Stimulated activated CD4-positive, alpha-beta T cell treated with anti-CD3 and anti-CD28 coated beads, Interleukin-1b, Interleukin-23, amount 100 ng/mL, for 24 hours (primary cell): ENCODE measurements around the gene RNF220.
"Not testable (repeated sequence)": the region's sequence is repeated elsewhere in the genome, so short reads cannot be mapped to it uniquely, and the experiment has no call there.

ENCODE experiments used
- DNase-seq, 4 experiments: peaks; one replicate each; pipeline ENCODE4 v3.0.0-alpha.2; 2020; ENCODE audit warnings: low read depth in 4 of 4, low spot score in 1 of 4

Gene RNF220

DNA sequence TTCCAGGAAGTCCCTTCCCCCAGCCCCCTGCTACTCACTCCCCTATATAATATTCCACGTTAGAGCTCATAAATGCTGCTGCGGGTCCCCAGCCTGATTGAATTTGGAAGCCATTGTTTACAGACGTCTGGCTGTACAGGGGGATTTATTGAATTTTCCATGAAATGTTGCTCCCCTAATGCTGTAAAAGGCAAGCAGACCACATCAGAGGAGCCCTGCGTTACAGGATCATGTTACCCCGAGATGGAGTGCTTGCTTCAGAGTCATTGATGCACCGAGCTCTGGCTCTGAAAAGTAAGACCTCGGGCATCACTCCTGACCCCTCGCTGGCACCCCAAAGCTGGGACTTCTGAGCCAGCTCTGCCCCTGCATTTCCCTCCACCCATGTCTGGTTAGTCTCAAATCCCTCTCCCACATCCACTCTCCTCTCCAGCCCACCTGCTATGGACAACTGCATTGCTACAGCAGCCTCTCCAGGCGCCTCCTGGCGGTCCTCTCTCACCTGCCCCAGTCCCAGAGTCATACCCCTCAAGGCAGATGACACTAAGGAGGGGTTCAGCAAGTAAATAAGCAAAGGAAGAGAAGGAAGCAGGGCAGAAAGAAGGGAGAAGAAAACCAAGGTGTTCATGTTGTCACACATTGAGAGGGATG is 141.5 kb downstream of the RNF220 start:
- DNase-seq, result no peak

DNA sequence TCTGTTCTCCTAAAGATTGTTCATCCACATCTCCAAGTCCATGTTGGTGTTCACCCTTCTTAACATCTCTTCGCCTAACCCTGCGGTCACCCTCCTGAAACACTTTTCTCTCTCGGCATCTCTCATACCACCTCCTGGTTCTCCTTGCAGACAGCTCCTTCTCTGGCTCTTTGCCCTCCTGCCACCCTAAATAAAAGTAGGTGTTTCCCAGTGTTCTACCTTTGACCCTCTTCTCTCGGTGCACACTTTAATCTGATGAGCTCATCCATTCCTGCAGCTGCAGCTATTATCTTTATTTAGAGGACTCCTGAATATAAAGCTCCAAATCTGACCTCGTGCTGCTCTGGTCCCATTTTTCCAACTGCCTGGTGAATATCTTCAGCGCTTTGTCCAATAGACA is 142.3 kb downstream of the RNF220 start:
- no peak for DNase-seq

DNA sequence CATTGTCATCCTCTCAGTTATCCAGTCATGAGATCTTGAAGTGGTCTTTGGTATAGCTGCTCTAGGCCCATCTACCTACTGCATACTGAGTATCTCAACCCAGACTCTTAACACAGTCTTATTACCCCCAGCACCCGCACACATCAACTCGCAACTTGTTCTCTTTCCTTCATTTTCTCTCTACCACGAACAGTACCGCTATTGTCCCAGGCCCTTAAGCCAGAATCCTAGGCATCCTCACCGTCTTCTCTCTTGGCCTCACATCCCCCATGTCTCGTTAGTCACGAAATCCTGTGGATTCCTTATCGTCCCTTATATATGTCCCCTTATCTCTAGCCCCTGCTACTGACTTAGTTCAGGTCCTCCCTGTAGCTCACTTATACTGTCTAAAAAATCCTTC is 142.8 kb downstream of the RNF220 start:
- no peak for DNase-seq

DNA sequence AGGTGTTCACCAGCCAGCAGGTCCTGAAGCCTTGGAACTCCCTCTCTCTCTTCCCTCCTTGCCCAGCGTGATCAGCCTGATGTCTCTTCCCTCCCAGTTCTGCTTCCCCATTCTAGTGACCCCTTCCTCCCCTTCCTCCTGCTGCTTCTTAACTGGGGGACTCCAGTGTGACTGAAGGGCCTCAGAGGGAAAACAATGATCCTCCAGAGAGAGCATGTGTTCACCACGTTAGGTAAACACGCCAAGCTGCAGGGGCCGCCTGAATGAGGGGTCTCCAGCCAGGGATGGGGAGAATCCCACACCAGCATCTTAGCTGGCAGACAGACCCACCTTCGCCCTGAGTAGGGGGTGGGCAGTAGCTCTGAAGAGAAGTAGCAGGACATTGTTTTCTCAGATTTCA is 144.5 kb downstream of the RNF220 start:
- DNase-seq, result no peak

DNA sequence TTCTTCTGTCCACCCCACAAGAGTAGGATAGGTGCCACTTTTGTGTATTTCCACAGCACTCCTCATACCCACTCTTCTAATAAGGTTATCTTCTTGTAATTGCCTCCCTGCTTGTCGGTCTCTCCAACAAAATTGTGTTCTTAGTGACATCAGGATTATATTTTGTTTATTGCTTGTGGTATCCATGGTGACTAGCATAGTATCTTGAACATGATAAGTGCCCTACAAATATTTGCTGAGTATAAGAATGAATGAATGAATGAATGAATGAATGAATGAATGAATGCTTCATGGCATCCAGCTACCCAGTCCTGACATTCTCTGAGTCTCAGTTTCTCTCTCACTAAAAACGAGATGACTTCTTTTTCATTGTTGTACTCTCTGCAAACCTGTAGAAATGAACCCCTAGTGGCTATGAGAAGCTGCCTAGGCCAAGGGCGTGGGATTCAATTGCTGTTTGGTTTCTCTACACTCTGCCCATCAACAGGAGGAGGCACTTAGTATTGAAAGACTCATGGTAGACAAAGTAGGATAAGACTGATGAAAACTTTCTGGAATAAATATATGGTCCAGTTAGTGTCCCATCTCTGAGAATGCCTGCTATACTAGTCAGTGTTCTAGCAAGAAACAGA is 148.2 kb downstream of the RNF220 start:
- DNase-seq, result no peak

DNA sequence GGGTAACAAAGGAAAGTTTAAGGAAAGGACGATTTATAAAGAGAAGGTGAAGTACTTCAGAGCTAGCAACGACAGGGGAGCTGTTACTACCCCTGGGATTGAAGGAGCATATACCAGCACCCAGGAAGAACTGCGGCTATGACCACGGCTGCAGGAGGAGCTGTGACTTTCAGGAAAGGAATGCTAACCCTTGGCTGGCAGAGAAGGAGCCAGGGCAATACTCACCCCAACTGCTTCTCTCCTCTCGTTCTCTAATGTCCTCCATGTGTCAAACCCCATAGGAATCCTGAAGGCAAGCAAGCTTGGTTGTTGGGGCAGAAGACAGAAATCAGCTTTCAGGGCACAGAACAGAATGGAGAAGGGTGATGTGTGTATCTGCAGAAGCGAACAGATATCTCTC is 148.7 kb downstream of the RNF220 start:
- DNase-seq, result no peak

DNA sequence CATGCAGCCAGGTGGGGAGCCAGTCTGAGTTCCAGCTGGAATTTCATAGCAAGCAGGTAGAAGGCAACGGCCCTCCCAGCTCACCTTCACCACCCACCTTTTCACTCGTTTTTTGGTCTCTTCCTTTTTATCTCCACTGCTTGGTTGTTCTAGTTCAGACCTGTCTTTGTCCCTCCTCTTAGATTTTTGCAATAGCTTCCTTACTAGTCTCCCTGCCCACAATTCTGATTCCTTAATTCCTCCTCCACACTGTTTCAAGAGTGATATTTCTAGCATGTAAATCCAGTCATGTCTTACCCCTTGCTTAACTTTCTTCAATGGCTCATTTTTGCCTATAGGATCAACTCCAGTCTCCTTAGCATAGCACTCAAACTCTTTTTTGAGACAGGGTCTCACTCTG is 149.7 kb downstream of the RNF220 start:
- DNase-seq, result no peak

DNA sequence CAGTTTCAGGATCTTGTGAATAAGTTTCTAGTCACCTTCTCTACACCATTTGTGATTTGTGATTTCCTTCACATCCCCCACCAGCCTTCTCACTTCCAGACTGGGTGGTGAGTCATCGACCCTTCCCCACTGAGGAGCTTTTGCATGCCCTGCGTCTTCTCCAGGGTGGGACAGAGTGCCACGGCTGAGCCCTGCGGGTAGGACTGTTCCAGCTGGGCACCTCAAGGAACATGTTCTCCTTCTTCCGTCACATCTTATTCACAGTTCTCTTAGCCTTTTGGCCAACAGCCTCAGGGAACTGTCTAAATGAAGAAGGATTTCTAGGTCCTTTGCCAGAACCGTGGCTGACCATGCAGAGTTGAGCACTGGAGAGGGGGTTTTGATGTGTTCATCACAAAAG is 152.7 kb downstream of the RNF220 start:
- no peak for DNase-seq

DNA sequence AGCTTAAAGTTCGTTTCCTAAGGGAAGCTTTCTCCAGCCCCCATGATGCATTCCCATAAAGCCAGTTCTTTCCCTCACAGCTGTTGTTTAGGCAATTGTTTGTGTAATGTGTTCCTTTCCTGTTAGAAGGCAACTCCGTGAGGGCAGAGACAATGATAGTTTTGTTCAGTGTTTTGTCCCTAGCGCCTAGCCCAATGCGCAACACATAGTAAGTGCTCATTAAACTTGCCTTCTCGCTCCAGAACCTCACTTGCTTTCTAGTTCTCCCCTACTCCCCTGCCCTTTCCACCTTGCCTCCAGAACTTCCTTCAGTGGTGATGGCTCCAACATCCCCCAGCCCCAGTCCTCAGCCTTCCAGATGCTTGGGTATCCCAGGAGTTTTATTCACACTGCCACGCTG is 153.8 kb downstream of the RNF220 start:
- no peak for DNase-seq

DNA sequence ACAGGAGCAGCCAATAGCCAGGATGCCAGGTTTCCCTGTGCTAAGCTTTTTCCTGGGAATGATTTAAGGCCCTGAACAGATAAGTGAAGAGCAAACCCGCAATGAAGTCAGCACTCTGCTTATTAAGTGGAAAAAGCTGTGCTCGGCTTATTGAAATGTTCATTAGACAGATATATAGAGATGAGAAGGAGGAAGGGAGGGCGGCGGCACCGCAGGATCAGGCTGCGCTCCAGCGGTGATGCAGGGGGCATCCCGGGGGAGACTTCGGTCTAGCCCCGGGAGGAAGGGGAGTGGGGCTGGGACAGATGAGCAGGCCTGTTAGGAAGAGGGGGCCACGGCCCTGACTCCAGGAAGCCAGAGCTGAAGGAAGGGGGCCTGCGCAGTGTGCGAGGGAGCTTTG is 154.3 kb downstream of the RNF220 start:
- no peak for DNase-seq

DNA sequence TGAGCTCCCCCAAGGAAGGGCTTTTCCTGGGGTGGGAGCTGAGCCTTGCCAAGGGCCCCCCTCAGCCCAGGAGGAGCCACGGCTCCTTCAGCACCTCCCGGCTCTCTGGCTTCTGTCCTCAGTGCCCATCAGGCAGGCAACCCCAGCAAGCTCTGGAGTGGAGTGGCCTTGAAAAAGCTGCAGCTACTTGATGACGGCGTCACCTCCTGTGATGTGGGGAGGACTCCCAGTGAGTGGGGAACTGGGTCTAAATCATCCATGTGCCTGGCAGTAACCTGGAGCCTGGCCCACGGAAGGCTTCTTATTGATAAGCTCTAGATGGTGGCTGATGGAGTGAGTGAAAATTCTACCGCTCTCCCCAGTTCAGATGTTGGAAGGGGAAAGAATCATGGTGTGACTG is 154.9 kb downstream of the RNF220 start:
- no peak for DNase-seq

DNA sequence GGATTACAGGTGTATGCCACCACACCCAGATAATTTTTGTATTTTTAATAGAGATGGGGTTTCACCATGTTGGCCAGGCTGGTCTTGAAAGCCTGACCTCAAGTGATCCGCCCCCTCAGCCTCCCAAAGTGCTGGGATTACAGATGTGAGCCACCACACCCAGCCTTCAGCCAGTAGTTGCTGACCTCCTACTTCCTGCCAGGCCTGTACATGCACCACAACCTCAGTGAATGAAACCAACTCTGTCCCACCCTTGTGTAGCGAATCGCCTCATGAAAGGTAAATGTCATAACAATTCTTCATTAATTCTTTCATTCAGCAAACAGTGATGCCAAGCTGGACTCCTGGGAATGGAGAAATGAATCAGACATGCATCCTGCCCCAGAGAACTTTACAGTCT is 155.6 kb downstream of the RNF220 start:
- DNase-seq, result not testable (repeated sequence)

DNA sequence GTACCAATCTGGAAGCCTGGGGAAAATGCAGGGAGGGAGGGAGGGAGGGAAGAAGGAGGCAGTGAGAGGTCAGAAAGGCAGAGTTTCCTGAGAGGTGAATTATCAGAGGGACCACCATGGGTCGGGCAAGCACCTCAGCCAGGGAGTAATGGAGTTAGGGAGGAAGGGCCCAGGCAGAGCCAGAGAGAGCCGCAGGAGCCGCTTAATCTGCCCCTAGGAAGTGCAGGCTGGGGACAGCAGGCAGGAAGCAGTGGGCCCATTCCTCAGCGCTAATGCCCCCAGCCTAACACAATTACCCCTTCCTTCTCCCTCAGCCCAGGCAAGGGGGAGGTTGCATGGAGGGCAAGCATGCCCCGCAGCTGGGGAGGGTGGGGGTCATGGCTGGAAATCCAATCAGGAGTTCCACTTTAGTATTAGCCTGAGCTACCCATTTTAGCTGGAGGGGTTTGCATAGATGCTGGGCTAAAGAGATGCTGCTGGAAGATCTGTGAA is 160.2 kb downstream of the RNF220 start:
- no peak for DNase-seq

DNA sequence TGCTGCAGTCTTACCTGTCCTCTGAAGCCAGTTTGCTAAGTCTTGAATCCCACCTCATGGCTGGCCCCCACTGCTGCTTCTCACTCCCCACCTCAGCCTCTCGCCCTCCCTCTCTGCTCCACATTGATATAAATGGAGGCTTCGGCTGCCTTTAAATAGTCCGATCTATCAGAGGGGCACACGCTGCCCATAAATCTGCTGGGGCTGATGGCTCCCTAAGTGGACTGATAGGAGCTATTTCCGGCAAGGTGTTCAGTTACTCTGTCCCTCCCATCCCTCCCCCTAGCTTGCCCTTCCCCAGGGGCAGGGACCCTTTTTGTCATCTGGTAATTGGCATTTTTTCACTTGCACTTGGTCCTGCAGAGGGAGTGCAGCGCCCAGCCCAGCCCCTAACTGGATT is 160.8 kb downstream of the RNF220 start:
- no peak for DNase-seq

DNA sequence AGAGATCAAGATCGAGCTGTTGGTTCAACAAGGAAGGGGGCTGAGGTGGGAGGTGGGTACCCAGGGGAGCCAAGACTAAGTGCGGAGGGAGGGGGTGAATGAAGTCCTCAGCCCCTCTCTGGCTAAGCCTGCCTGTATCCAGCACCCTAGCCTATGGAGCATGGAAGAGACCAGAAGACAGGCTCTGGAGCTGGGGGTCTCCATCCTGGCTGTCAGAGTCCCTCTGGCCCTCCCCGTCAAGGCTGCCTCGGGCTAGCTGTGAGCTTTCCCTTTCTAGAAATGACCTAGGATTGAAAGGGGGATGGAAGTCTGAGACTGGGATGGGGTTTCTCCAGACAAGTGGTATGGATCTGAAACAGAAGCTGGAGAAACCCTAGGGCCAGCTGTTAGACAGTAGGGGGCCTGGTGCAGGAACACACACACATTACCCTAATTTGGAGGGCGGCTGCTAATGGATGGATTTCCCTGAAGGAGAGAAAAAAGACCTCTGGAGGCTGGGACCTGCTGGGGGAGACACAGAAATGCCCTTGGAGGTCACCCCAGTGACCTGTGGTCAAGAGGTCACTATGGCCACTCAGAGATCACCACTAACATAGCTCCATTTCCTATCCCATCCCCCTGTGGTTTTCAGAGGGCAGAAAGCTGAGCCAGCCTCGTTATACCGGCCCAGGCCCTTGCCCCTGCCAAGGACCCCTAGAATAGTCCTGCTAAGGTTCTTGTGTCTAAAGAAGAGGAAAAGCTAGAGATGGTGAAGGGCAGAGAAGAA is 161.4 kb downstream of the RNF220 start:
- no peak for DNase-seq

DNA sequence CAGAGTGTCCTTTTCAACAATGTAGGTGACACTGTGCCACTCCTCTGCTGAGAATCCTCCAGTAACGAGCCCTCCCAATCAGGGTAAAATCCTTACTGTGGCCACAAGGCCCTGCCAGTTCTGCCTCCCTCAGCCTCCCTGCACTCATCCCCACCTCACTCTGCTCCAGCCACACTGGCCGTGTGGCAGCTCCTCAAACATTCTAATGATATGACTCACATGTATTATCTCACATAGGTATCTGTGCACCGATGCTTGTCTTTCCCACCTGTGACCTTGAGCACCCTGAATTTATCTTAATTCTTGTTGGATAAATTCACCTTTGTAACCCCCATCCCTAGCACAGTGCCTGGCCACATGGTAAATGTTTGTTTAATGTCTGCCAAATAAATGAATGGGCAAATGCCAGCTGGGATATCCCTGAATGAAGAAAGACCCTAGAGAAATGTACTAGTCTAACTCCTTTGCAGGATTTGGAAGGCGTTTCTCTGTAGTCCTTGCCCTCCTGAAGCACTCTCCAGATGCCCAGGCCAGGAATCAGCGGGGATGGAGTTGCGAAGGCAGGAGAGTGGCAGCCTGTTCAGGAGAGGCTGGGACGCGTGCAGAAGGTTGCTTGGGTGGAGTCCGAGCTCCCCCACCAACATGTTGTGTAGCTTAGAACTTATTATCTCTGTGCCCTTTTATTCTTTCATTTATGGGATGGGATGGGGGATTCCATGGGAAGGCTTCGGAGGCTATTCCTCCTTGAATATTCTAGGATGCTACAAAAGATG is 163.3 kb downstream of the RNF220 start:
- DNase-seq, result no peak

DNA sequence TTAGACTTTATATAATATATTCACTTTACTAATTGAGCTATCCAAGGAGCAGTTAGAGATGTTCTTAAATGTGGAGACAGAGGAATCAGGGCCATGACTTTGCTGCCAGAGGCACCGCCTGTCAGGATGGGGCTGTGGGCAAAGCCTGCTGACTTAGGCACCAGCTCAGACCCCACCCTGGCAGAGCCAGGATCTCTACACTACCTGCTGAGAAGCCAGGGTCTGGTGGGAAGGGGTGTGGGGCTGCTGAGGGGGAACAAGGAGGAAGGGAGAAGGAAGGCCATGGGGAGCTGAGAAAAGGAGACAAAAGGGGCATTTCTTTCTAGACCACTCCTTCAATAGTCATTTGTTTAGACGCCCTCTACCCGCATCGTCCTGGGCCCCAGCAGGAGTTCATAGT is 164.4 kb downstream of the RNF220 start:
- DNase-seq, result no peak

DNA sequence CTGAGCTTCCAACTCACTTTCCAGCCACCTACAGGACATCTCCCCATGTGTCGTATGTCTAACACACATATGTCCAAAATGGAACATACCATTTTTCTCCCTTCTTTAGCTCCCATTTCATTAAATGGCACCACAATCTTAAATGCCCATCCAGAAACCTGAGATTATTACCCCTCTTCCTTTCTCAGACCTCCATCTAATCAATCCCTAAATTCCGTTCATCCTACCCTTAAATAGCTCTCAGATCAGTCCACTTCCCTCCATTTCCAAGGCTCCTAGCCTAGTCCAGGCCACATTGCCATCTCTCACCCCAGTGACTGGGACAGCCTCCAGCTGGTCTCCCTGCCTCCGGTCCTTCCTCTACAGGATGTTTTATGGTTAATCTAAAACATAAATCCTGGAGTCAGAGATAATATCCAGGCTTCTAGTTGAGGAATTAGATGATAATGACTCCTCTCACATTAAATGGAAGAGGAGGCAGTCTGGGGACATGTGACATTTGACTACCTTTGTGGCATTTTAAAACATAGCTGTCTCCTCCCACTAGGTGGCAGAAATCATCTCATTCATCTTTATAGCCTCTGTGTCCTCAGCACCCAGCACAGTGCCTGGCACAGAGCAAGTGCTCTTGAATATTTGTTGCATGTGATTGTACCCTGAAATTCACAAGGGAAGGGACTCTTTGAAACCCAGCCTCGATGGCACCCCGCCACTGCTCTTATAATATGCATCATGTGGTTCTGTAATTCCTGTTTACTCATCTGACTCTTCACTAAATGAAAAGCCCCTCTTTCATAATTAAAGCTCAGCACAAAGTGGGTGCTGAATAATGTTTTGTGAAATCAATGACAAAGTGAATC is 166.9 kb downstream of the RNF220 start:
- DNase-seq, result no peak

DNA sequence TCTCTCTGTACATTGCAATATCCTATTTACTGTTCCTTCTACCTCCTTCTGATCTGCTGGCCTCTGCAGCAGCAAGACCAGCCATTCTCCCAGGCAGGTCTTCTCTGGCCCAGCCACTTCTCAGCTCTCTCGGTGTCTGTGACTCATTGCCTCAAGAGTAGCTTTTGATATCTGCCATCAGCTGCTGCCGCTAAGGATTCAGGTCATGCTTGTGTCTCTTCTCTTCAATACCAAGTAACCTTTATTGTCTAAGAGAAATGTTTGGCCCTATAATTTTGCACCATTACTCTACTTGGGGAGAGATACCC is 167.5 kb downstream of the RNF220 start:
- DNase-seq, result no peak

DNA sequence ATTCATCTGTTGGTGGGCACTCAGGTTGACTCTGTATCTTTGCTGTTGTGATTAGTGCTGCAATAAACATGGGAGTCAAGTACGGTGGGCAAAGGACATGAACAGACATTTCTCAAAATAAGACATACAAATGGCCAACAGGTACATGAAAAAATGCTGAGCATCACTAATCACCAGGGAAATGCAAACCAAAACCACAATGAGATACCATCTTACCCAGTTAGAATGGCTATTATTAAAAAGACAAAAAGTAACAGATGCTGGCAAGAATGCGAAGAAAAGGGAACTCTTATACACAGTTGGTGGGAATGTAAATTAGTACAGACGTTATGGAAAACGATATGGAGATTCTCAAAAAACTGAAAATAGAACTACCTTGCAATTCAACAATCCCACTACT is 170.3 kb downstream of the RNF220 start:
- DNase-seq, result no peak
